H54 (cell line): Measurements from ENCODE around the gene DLG2.

Experiments
- DNase-seq: peaks from one replicate; pipeline ENCODE4 v3.0.0; 2011; ENCODE audit warnings: low spot score, mixed read lengths; ENCODE audit not compliant: insufficient read length
- FAIRE-seq: peaks from 3 replicates; lab custom pipeline; 2011; peaks lifted over from hg19 to GRCh38; lab: Jason Lieb, UNC
- POLR2A ChIP-seq: IDR thresholded peaks from 2 replicates; pipeline ENCODE4 v1.6.1; 2011; ENCODE audit warnings: low read depth, mild to moderate bottlenecking, low read length

DLG2 gene

DNA sequence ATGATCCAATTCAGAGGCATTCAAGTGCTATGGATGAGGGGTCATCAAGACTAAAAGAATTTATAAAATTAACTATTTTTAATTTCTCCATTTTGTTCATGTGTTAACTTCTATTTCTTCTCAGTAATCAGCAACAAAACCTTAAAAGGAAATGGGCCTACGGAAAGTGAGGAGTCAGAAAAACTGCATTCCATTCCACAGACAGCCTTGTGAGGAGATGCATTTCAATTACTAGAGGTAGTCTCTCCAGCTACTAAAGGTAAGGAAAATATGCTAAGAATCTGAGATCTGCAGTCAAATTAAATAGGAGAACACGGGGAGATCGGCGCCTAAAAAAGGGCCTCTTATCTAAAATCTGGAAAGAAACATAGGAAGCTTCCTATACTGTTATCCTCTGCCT is 661.7 kb downstream of the DLG2 start:
- TF ChIP-seq POLR2A: no peak
- FAIRE-seq (no peak), DNase-seq (no peak)

DNA sequence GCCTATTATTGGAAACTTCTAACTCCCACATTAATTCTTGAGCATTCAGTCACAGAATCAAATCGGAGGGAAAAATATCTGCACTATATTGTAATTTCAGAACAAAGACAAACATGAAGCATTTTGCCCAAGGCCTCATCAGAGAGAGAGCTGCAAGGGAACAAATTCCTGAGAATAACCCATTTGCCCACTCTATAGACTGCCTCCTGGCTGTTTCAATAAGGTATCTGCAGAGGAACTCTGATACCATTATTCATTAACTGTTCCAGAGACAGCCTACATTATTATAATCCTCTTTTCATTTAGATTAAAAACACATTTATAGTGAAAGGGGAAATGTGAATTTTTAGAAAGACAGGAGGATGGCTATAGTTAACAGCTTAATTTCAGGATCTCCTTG is 663.9 kb downstream of the DLG2 start:
- DNase-seq (no peak), FAIRE-seq (no peak)
- TF ChIP-seq POLR2A: no peak

DNA sequence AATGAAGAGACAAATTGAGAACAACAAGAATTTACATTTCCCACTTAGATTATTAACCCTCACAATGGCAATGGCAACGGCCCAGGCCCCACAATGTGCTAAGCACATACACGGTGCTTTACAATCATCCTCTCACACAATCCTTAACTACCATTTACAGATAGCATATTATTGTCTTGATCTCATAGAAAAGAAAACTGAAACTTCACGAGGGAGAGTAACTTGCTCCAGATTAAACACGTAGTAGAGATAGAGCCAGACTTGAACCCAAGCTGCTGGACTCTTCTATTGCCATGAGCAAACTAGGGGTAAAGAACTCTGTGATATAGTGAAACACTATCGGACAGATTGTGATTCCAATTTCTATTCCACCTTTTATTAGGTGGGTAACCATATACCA is 665.1 kb downstream of the DLG2 start:
- DNase-seq (no peak), FAIRE-seq (no peak)
- TF ChIP-seq POLR2A: no peak

DNA sequence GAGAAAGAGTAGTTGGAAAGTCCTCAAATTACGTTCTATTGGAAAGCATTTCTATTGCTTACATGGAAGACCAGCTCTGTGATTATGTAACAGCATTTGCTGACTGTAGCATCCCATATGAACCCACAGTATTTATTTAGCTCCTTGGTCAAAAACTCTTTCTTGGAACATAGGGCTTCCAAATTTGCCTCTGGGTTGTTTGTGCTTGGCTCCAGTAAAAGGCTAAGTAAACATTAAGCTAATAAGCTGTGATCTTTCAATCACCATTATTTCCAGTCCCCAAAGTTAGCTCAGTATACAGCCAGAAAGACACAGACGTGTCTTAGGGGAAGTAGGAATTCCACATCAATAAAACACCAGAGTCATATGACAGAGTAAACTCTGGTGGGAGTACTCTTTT is 668.8 kb downstream of the DLG2 start:
- FAIRE-seq (no peak), DNase-seq (no peak)

DNA sequence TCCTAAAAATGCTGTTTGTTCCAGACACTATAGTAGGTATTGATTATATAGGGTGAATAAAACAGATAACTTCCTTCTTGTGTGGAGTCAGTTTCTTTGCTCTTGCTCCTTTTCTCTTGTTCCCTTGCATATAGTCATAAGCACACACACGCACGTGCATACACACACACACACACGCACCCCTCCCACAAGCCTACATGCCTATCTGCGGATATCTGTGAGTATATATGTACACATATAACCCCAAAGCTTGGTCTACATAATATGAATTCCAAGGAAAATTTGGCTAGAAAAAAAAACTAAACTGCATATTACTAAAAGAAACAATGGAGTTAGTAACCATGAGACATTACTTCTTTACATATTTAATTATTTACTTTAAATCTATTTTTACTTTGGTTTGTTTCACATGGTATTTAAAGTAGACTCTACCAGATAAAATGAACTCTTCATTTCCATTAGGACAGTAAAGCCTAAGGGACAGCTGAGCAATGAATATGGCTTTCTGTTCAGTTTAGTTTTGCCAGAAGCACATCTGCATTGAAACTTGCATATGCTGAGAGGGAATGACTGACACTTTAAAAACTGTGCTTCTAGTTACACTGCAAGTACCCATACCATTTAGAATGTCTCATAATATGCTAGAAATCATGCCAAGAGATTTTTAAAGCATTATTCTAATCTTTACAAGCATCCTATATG is 676.4 kb downstream of the DLG2 start:
- no peak for TF ChIP-seq POLR2A
- FAIRE-seq: no peak
- DNase-seq: no peak

More for the DNA sequence above, 668.8 kb downstream of the DLG2 start:
- no peak for TF ChIP-seq POLR2A

DNA sequence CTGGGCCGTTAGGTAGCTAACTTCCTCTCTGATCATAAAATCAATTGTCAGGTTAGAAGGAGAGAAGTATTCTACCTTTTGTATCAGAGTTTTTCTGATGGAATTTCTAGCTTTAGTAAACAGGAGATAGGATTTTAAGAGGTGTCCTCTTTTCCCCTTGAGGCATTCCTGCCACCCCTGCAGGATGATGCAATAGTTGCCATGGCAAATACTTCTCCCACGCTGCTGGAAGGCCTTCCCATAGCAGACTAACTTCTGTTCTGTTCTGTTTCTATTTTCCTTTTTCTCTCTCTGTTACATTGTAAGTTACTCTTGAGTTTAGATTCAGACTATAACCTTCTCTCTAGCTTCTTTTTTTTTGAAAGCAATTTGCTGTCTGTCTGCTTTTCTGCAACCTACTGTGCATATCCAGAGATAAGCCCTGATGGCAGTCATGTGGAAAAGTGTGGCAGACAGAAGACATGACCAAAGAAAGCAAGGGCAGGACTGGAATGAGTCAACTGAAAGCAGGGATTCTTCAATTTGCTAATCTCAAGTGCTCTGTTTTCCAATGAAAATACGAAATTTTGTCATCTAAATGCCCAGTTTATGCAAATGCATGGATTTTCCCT is 679.1 kb downstream of the DLG2 start:
- DNase-seq (no peak), FAIRE-seq (no peak)
- TF ChIP-seq POLR2A: no peak

DNA sequence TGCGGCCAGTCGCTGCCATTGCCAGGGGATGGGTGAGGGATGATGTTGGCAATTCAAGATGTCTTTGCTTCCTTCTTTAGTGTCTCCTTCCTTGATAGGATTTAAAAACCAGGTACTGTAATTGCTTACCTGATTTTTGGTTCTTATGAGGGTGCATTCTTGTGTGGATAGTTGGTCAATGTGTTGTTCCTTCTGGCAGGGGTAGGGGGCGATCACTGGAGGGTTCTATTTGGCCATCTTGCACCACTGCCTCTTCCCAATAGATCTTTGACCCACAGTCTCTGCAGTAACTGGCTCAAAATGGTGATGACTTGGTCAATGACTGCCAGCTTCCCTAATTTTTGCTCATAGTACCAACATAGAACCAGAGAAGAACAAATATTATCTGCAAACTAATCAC is 680.1 kb downstream of the DLG2 start:
- no peak for TF ChIP-seq POLR2A
- FAIRE-seq (no peak), DNase-seq (no peak)

DNA sequence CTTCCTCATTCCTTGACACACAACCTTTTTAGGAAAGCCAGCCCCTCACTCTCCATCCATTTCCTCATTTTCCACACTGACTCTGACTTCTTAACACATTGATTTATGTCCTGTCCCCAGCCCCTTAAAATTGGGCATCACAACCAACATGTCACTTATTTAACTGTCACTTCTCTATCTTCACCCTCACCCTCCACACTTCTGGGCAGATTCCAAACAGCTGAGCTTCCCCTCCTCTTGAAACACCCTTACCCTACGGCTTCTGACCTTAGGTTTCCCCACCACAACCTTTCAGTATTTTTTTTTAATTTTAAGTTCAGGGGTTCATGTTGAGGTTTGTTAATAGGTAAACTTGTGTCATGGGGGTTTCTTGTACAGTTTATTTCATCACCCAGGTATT is 696.3 kb downstream of the DLG2 start:
- DNase-seq: no peak
- no peak for FAIRE-seq
- no peak for TF ChIP-seq POLR2A

DNA sequence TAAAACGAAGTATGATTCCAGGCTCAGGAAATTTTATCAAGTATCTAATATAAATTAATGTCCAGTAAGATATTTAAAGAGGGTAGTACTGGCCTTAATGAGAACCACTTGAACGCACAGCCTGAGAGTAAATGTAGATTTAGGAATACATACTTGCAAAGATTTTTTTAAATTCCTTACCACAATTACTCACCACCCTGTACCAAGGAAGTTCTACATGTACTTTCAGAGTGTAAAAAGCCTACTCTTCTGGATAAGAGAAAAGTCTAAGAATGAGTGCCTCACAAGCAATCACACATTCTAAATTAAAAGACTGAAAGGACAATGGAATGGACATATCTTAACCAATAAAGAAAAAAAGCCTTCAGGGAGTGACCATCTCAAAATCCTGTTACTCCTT is 697.4 kb downstream of the DLG2 start:
- FAIRE-seq: no peak
- no peak for DNase-seq
- no peak for TF ChIP-seq POLR2A

DNA sequence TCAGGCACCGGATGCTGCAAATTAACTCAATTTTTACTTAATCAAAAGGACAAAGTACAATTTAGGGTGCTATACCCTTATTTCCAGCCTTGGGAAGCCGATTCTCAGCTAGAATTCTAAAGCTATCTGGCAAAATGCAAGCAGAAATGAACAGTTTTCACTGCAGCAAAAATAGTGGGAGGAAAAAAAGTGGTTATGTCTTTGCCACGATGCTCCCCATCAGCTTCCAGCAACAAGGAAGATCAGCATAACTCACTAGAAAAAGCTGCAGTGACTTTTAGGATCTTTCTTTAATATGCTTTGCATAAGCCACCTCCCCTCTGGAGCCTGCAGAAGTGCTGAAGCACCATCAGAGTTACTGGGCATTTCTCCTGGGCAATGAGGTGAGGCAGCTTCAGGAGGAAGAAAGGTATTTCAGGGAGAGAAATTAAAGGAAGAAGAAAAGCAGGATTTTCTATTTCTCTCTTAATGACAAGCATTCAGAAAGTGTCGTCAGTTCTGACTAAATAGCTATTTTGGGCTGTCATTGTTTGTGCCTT is 702.9 kb downstream of the DLG2 start:
- FAIRE-seq (no peak), DNase-seq (no peak)
- no peak for TF ChIP-seq POLR2A

DNA sequence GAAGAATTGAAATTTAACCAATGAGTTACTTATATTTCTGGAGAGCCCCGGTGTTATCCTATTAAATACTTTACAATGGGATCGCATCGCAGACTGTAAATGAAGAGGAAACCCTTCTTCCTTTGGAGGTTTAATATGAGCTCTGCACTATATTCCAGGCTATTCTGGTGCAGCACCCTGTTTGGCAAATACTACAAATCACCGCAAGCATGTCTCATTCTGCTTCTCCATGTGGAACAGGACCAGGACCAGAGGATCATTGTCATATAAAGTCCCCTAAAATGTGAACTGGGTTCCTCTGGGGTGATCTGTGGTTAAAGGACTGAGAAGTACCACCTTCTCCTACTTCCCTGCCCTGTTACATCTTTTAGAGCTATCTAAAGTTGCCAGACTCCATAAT is 703.7 kb downstream of the DLG2 start:
- no peak for TF ChIP-seq POLR2A
- no peak for FAIRE-seq
- DNase-seq: no peak

DNA sequence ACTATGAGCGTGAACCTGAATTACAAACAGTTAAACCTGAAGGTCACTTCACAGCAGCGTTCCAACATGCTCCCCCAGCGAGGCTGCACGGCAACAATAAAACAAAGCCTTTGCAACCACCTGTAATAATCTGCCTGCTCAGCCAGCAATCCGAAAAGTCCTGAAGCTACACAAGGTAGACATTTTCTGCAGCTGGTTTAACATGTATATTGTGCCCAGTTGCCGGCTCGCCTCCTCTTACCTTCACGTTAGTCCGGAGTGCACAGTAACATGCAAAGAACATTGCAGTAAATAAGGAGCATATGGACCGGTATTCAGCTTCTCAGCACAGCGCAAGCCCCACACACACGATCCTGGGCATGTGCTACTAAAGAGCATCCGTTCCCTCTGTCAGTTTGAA is 704.3 kb downstream of the DLG2 start:
- FAIRE-seq (no peak), DNase-seq (no peak)
- TF ChIP-seq POLR2A: no peak

DNA sequence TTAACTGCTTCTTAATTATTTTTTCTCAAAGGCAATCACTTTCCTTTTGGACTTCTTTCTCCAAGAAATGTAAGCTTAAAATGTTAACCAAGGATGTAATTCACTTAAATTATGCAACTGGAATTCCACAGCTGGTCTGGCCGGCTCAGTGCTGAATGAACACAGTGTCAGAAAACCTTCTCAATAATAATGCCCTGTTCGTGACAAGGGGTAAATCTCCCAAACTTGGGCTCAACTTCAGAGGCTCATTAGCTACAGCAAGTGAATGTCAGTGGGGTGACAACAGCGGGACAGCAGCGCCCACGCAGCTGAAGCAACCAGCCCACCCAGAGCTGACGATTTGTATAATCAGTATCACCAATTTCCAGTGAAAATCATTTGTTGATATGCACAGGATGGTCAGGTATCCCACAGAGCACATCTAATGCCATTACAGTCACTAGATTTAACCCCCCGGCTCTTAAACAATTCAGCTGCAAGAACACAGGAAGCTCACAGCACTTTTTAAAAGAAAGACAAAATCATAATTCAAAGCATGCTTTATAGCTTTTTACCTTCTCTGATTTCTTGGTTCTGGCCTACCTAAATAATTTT is 704.8 kb downstream of the DLG2 start:
- TF ChIP-seq POLR2A: no peak
- DNase-seq: no peak
- FAIRE-seq: no peak

DNA sequence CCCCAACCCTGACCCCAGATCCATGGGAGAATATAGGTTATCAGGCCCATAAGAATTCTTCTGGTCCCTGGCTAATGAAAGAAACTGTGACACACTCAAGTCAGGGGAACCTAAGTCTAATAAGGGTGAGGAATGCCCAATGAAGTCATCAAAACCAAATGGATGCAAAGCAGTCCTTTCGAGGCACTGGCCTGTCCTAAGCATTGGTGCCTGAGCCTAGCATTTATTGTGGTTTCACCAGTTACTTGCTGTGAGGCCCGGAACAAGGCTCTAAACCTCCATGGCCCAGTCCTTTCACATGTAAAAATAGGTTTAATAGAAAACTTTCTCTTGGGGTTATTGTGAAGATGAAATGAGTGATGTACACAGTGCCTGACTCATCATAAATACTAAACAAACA is 712.6 kb downstream of the DLG2 start:
- DNase-seq (no peak), FAIRE-seq (no peak)
- TF ChIP-seq POLR2A: no peak
